GM18520 (cell line): ENCODE measurements around the gene CCDC68.

ENCODE experiments used
- ATAC-seq: cut with Tn5 transposase; IDR thresholded peaks from one replicate; pipeline ENCODE4 v1.9.1; 2021; ENCODE audit not compliant: unreplicated experiment

Gene CCDC68

GRCh38 chr18:54961016-54961423, 1.8 kb upstream of the CCDC68 start:
- ATAC-seq: no peak

- ATAC-seq: no peak
Observed at GRCh38 chr18:54960197-54960596, 936 bp upstream of the CCDC68 start.

- no peak for ATAC-seq
Observed at GRCh38 chr18:54957996-54958395, 1.3 kb downstream of the CCDC68 start.

- ATAC-seq: no peak
Observed at GRCh38 chr18:54957296-54957832, 1.9 kb downstream of the CCDC68 start.

- no peak for ATAC-seq
Observed at GRCh38 chr18:54956506-54956905, 2.8 kb downstream of the CCDC68 start.

- no peak for ATAC-seq
Observed at GRCh38 chr18:54952026-54952425, 7.2 kb downstream of the CCDC68 start.

GRCh38 chr18:54950221-54950620, 9.0 kb downstream of the CCDC68 start:
- ATAC-seq: no peak

- ATAC-seq: no peak
Observed at GRCh38 chr18:54949588-54949987, 9.7 kb downstream of the CCDC68 start.

GRCh38 chr18:54948350-54948837, 10.9 kb downstream of the CCDC68 start:
- no peak for ATAC-seq

- no peak for ATAC-seq
Observed at GRCh38 chr18:54947091-54947490, 12.2 kb downstream of the CCDC68 start.

GRCh38 chr18:54946149-54946581, 13.1 kb downstream of the CCDC68 start:
- ATAC-seq: peak; percentile 65

GRCh38 chr18:54945576-54946125, 13.6 kb downstream of the CCDC68 start:
- no peak for ATAC-seq

- ATAC-seq: no peak
Observed at GRCh38 chr18:54942569-54942968, 16.7 kb downstream of the CCDC68 start.

- no peak for ATAC-seq
Observed at GRCh38 chr18:54942144-54942543, 17.1 kb downstream of the CCDC68 start.

- ATAC-seq: no peak
Observed at GRCh38 chr18:54939361-54939917, 19.8 kb downstream of the CCDC68 start.

- ATAC-seq: no peak
Observed at GRCh38 chr18:54938506-54938905, 20.8 kb downstream of the CCDC68 start.

GRCh38 chr18:54932472-54932871, 26.8 kb downstream of the CCDC68 start:
- ATAC-seq: no peak

GRCh38 chr18:54931152-54931551, 28.1 kb downstream of the CCDC68 start:
- ATAC-seq: no peak

- no peak for ATAC-seq
Observed at GRCh38 chr18:54928236-54928635, 31.0 kb downstream of the CCDC68 start.

GRCh38 chr18:54926593-54927325, 32.5 kb downstream of the CCDC68 start:
- ATAC-seq: no peak

- ATAC-seq: no peak
Observed at GRCh38 chr18:54924948-54925347, 34.3 kb downstream of the CCDC68 start.

GRCh38 chr18:54923339-54923956, 35.8 kb downstream of the CCDC68 start:
- ATAC-seq: no peak
